Epithelial cell of esophagus (primary cell): ENCODE measurements around the gene AKAP10.

ENCODE experiments used
- DNase-seq: peaks from one replicate; pipeline ENCODE4 v3.0.0; 2010; ENCODE audit warnings: low read depth
- H3K4me3 ChIP-seq: 2 replicates; pipeline ENCODE4 v1.5.1; 2011; ENCODE audit warnings: mild to moderate bottlenecking, low read length, control low read depth
- TF ChIP-seq, protein P1 (sequence below): IDR thresholded peaks from 2 replicates; pipeline ENCODE4 v1.5.1; 2011; ENCODE audit warnings: low read depth, mild to moderate bottlenecking, low read length, control low read depth, inconsistent platforms; ENCODE audit not compliant: insufficient read depth; ENCODE audit errors: missing control alignments

AKAP10 gene

DNA sequence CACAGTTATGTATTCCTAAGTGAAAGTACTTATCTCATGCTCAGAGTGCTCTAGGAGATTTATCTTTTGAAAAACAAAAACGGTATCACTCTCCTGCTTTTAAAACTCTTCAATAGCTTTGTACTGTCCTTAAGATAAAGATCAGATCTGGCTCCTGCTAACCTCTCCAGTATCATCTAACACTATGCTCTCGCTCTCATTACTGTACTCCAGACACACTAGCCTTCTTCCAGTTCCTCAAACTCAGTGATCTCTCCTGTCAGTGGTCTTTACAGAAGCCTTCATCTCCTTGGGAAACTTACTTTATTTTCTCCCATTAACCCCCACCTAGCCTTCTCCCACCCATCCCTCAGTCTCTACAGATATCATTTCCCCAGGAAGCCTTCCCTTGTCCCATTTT lies 120.0 kb downstream of the AKAP10 start:
- TF ChIP-seq, protein P1, sequence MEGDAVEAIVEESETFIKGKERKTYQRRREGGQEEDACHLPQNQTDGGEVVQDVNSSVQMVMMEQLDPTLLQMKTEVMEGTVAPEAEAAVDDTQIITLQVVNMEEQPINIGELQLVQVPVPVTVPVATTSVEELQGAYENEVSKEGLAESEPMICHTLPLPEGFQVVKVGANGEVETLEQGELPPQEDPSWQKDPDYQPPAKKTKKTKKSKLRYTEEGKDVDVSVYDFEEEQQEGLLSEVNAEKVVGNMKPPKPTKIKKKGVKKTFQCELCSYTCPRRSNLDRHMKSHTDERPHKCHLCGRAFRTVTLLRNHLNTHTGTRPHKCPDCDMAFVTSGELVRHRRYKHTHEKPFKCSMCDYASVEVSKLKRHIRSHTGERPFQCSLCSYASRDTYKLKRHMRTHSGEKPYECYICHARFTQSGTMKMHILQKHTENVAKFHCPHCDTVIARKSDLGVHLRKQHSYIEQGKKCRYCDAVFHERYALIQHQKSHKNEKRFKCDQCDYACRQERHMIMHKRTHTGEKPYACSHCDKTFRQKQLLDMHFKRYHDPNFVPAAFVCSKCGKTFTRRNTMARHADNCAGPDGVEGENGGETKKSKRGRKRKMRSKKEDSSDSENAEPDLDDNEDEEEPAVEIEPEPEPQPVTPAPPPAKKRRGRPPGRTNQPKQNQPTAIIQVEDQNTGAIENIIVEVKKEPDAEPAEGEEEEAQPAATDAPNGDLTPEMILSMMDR: no peak
- no peak overlapping the region for H3K4me3 ChIP-seq
- DNase-seq: no peak
